ENCODE results near the gene MEGF6.
A peak's percentile ranks its signal among the peaks of the same experiment; 100 is the strongest.

The MEGF6 gene

DNA sequence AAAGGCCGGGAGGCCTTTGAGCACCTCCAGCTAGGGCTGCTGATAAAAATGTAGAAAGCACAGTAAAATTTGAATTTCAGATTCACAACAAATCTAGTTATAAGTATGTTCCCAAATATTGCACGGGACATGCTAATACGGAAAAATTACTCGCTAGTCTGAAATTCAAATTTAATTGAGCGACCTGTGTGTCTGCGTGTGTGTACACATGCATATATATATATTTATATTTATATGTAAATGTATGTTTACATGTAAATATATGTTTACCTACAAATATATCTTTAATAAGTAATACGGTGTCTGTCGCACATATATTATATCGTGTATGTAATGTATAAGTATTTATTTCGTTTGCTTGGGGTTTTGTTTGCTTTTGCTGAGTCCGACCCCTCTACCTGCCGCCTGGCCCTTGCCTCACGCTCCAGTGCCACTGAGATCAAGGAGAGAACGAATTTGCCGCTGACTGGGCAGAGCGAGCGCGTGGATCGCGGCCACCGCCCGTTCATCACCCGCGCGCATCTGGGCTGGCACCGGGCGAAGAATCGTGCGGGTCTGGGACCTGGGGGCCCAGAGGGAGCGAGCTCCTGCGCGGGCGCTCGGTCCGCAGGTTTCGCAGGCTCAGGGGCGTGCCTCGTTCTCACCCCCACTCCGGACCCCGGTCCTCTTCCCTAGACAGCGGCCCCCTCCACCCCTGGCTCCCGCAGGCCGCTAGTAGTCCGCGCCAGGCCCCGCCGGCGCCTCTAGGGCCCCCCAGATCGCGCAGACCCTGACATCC is 39.1 kb upstream of the MEGF6 start:
- TF ChIP-seq, protein P1, sequence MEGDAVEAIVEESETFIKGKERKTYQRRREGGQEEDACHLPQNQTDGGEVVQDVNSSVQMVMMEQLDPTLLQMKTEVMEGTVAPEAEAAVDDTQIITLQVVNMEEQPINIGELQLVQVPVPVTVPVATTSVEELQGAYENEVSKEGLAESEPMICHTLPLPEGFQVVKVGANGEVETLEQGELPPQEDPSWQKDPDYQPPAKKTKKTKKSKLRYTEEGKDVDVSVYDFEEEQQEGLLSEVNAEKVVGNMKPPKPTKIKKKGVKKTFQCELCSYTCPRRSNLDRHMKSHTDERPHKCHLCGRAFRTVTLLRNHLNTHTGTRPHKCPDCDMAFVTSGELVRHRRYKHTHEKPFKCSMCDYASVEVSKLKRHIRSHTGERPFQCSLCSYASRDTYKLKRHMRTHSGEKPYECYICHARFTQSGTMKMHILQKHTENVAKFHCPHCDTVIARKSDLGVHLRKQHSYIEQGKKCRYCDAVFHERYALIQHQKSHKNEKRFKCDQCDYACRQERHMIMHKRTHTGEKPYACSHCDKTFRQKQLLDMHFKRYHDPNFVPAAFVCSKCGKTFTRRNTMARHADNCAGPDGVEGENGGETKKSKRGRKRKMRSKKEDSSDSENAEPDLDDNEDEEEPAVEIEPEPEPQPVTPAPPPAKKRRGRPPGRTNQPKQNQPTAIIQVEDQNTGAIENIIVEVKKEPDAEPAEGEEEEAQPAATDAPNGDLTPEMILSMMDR (IDR thresholded peaks at IDR 0.05), result no peak
- DNase-seq (ENCODE audit: low spot score), result peak; percentile 63
- H3K27ac ChIP-seq, result no peak overlapping the region
- peak overlapping the region; percentile 85 for H3K4me3 ChIP-seq

DNA sequence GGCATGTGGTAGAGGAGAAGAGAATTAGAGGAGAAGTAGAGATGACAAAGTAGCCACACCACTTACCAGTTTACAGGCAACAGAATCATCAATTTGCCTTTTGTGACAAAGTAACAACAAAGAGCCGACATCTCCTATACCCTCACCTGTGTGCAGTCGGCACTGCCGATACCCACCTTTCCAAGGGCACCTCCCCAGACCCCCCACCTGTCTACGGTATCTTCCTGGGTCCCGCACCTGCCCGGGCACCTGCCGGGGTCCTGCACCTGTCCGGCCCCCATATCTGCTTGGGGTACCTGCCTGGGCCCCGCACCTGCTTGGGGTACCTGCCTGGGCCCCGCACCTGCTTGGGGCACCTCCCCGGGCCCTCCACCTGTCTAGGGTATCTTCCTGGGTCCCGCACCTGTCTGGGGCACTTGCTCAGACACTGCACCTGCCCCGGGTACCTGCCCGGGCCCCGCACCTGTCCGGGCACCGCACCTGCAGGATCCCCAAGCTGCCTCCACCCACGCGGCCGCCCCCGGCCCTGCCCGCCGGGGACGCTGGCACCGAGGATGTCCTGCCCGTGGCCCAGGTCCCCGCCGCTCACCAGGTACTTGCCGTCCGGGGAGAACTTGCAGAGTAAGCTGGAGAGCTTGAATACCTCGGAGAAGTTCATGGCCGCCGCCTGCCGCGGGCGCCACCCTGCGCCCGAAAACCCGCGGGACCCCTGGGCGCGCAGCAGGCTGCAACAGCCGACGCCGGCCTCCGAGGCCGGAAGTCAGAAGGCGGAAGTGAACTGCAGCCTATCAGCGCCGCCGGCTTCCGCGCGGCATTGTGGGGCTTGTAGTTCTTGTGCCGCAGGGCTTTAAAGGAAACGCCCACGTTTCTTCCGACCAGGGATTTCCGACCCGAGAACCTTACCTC is 38.3 kb upstream of the MEGF6 start, which contains the start of gene WRAP73:
TSS of gene WRAP73 (minus strand) at position 762 of the 906 bp plus-strand sequence. CDS start at position 658, 104 bp downstream.
- TF ChIP-seq, protein P1 (IDR thresholded peaks at IDR 0.05), result no peak
- DNase-seq (ENCODE audit: low spot score), result peak; percentile 89
- no peak within 1 kb of the TSS for H3K27ac ChIP-seq
- peak within 1 kb of the TSS; percentile 85 for H3K4me3 ChIP-seq

DNA sequence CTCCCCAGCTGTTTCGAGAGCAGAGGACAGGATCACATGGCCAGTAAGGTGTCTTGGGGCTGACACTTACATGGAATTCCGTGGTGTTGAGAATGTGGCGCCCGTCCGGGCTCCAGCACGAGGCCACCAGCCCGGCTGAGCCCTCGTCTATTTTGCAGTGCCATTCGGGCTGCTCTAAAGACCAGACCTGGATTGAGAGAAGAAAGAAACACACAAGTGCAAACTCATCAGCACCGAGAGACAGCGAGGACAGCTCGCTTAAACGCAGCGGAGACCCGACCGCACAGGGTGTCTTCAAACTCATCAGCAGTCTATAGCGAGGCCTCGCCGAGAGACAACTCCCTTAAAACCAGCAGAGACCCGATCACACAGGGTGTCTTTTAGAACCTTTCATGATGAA is 35.3 kb upstream of the MEGF6 start:
- Histone ChIP-seq H3K27ac (no peak overlapping the region), H3K4me3 (no peak overlapping the region)
- no peak for DNase-seq (ENCODE audit: low spot score)
- TF ChIP-seq, protein P1 (IDR thresholded peaks at IDR 0.05), result no peak

DNA sequence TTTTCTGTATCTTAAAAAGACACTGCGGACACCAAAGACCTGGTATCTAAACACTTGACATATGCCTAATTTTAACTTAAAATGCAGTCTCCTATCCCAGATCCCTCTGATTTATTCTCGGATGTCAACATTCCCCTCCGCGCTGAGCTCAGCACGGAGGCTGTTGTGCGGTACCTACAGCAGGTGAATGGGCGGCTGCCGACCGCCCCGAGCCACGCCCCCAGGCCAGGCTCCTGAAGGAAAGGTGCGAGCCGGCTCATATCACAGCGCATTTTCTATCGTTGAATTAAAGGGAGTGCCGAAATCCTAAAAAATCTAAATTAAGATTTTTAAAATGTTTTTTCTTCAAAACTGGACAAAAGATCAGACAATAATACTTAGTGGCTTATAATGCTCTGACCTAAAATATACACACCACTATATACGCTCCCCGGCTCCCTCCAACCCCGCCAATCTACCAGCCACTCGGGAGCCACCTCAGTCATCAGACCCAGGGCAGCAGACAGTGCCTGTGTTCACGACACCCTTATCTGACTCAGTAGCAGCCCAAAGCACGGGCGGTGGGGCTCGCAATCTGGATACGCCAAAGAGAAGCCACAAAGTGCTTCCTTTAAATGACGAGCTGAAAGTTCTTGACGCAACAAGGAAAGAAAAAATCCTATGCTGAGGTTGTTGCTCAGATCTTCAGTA is 34.5 kb upstream of the MEGF6 start:
- Histone ChIP-seq H3K4me3 (no peak overlapping the region), H3K27ac (no peak overlapping the region)
- TF ChIP-seq, protein P1 (IDR thresholded peaks at IDR 0.05), result no peak
- DNase-seq (ENCODE audit: low spot score), result no peak

DNA sequence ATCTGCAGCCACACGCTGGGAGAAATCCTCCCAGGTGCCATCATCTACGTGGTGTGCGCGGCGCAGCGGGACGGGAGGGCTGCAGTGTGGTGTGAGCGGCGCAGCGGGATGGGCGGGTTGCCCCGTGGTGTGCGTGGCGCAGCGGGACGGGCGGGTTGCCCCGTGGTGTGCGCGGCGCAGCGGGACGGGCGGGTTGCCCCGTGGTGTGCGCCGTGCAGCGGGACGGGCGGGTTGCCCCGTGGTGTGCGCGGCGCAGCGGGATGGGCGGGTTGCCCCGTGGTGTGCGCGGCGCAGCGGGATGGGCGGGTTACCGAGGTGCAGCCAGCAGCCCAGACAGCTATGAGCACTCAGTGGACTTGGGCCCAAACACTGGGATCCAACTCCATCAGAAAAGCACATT is 33.9 kb upstream of the MEGF6 start:
- TF ChIP-seq, protein P1 (IDR thresholded peaks at IDR 0.05), result no peak
- Histone ChIP-seq H3K27ac (no peak overlapping the region), H3K4me3 (no peak overlapping the region)
- no peak for DNase-seq (ENCODE audit: low spot score)

DNA sequence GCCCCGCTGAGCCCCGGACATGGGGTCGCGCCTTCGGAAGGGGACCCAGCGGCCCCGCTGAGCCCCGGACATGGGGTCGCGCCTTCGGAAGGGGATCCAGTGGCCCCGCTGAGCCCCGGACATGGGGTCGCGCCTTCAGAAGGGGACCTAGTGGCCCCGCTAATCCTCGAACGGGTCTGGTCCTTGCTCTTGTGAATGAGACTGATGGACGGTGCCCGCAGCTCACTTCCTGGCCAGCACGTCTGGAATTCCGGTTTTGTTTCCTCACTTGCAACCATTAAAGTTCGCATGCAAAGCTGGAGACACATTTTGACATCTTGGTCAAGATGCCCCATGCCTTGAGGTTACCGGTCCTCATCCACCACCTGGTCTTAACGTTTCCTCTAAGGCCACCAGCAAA is 33.0 kb upstream of the MEGF6 start:
- Histone ChIP-seq H3K27ac (no peak overlapping the region), H3K4me3 (no peak overlapping the region)
- TF ChIP-seq, protein P1 (IDR thresholded peaks at IDR 0.05), result no peak
- DNase-seq (ENCODE audit: low spot score), result no peak

All from coronary artery (tissue), 2 donors.